Activated naive CD4-positive, alpha-beta T cell treated with anti-CD3 and anti-CD28 coated beads, Interleukin-2, amount 50 U/mL, for 24 hours (primary cell): ENCODE results near the gene MEGF9.
"Not testable (repeated sequence)": the region's sequence is repeated elsewhere in the genome, so short reads cannot be mapped to it uniquely, and the experiment has no call there.

Experiments
- H3K27ac Mint-ChIP-seq: one replicate; pipeline ENCODE4 v1.8.0; 2021; ENCODE audit warnings: mild to moderate bottlenecking, mixed read lengths
- H3K27me3 Mint-ChIP-seq: one replicate; pipeline ENCODE4 v1.8.0; 2021; ENCODE audit warnings: mixed read lengths
- H3K36me3 Mint-ChIP-seq: one replicate; pipeline ENCODE4 v1.8.0; 2021; ENCODE audit warnings: mixed read lengths
- H3K4me1 Mint-ChIP-seq: one replicate; pipeline ENCODE4 v1.8.0; 2021; ENCODE audit warnings: mixed read lengths
- H3K4me3 Mint-ChIP-seq: one replicate; pipeline ENCODE4 v1.8.0; 2021; ENCODE audit warnings: mild to moderate bottlenecking, mixed read lengths
- H3K9me3 Mint-ChIP-seq: one replicate; pipeline ENCODE4 v1.8.0; 2021; ENCODE audit warnings: mixed read lengths

The MEGF9 gene

DNA sequence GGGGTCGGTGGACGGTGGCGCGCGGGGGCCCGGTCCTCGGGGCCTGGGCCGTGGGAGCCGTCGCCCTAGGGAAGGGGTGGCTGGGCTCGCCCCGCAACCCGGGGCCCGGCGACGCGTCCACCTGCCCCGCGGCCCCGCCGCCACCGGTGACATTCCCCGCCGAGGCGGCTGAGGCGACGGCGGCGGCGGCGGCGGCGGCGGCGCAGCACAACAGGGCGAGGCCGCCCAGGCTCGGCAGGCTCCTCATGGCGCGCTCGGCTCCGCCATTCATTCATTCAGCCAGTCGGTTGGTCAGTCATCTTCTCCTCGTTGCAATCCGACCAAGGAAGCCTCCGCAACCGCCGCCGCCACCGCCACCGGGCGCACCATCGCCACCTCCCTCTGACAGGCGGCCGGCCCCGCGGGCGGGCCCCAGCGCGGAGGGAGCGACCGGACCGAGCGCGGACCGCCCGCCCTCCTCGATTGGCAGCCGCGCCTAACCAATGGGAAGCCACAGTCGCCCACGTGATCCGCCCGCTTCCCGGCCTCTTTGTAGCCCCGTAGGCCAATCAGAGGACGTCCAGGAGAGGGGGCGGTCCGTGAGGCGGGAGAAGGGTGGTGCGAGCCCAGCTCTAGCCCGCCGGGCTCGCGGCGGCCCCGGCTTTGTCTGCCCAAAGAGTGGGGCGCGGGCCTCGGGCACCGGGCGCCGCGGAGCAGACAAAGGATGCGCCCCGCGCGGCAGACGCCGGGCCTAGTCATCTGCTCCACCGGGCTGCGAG is at the start of gene MEGF9:
Gene MEGF9 (minus strand): TSS at position 383 of the 758 bp plus-strand sequence. CDS start 112 bp downstream, at position 271.
- Mint-ChIP-seq H3K27ac (peak within 1 kb of the TSS; percentile 68), H3K36me3 (no peaks in the 10 kb centered on the region), H3K27me3 (no peaks in the 10 kb centered on the region), H3K4me3 (peak within 1 kb of the TSS; percentile 89), H3K9me3 (no peaks in the 10 kb centered on the region), H3K4me1 (peaks cover 35% of the 10 kb centered on the region)

GRCh38 chr9:120761006-120761405 is 46.7 kb upstream of the MEGF9 start:
- H3K4me3 Mint-ChIP-seq: no peak overlapping the region
- H3K4me1 Mint-ChIP-seq: peaks cover 31% of the 10 kb centered on the region
- H3K36me3 Mint-ChIP-seq: no peaks in the 10 kb centered on the region
- no peak overlapping the region for H3K27ac Mint-ChIP-seq
- no peaks in the 10 kb centered on the region for H3K9me3 Mint-ChIP-seq
- H3K27me3 Mint-ChIP-seq: no peaks in the 10 kb centered on the region

- H3K36me3 Mint-ChIP-seq: no peaks in the 10 kb centered on the region
- H3K27ac Mint-ChIP-seq: peak overlapping the region; percentile 37
Measured at GRCh38 chr9:120759755-120760400, 45.6 kb upstream of the MEGF9 start.

GRCh38 chr9:120758544-120758943 is 44.3 kb upstream of the MEGF9 start:
- peaks cover 29% of the 10 kb centered on the region for H3K4me1 Mint-ChIP-seq
- no peak overlapping the region for H3K27ac Mint-ChIP-seq
- no peaks in the 10 kb centered on the region for H3K9me3 Mint-ChIP-seq
- no peaks in the 10 kb centered on the region for H3K27me3 Mint-ChIP-seq
- no peaks in the 10 kb centered on the region for H3K36me3 Mint-ChIP-seq
- H3K4me3 Mint-ChIP-seq: no peak overlapping the region

More at GRCh38 chr9:120759755-120760400, 45.6 kb upstream of the MEGF9 start:
- H3K4me3 Mint-ChIP-seq: no peak overlapping the region
- no peaks in the 10 kb centered on the region for H3K9me3 Mint-ChIP-seq
- H3K4me1 Mint-ChIP-seq: peaks cover 29% of the 10 kb centered on the region
- H3K27me3 Mint-ChIP-seq: no peaks in the 10 kb centered on the region

- H3K4me1 Mint-ChIP-seq: peaks cover 29% of the 10 kb centered on the region
- no peak overlapping the region for H3K4me3 Mint-ChIP-seq
- H3K9me3 Mint-ChIP-seq: no peaks in the 10 kb centered on the region
- peak overlapping the region; percentile 66 for H3K27ac Mint-ChIP-seq
- no peaks in the 10 kb centered on the region for H3K27me3 Mint-ChIP-seq
- H3K36me3 Mint-ChIP-seq: peaks cover 1% of the 10 kb centered on the region
Measured at GRCh38 chr9:120757026-120757913, 43.0 kb upstream of the MEGF9 start.

- Mint-ChIP-seq H3K27me3 (no peaks in the 10 kb centered on the region), H3K9me3 (no peaks in the 10 kb centered on the region), H3K36me3 (peaks cover 1% of the 10 kb centered on the region), H3K4me1 (peaks cover 29% of the 10 kb centered on the region), H3K27ac (peak overlapping the region; percentile 57), H3K4me3 (no peak overlapping the region)
Measured at GRCh38 chr9:120756531-120756930, 42.3 kb upstream of the MEGF9 start.

DNA sequence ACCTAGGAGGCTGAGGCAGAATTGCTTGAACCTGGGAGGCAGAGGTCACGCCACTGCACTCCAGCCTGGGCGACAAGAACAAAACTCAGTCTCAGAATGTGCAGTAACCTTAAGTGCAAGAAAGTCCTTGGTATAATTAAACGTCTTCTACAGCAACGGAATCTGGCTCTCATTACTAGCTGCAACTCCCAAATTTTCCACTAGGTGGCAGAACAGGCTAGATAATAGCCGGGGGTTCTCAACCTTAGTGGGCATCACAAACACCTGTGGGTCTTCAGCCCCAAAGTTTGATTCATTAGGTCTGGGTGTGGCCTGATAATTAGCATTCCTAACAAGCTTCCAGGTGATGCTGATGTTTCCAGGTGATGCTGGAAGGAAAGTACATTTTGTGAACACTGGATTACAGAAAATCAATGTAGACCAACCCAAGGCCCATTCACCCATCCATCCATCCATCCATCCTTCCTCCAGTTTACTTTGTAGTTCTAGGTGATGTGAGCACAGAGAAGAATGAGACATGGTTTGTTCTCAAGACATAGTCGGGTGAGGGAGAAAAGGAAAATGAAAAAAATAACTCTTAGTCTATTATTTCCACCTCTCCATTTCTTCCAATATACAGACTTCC is 41.7 kb upstream of the MEGF9 start:
- Mint-ChIP-seq H3K27ac (no peak overlapping the region), H3K4me3 (no peak overlapping the region), H3K4me1 (peaks cover 29% of the 10 kb centered on the region), H3K27me3 (no peaks in the 10 kb centered on the region), H3K36me3 (peaks cover 1% of the 10 kb centered on the region), H3K9me3 (no peaks in the 10 kb centered on the region)

- Mint-ChIP-seq H3K4me1 (peaks cover 29% of the 10 kb centered on the region), H3K36me3 (peaks cover 1% of the 10 kb centered on the region), H3K4me3 (no peak overlapping the region), H3K27ac (no peak overlapping the region), H3K27me3 (no peaks in the 10 kb centered on the region), H3K9me3 (no peaks in the 10 kb centered on the region)
Measured at GRCh38 chr9:120755044-120755443, 40.8 kb upstream of the MEGF9 start.

DNA sequence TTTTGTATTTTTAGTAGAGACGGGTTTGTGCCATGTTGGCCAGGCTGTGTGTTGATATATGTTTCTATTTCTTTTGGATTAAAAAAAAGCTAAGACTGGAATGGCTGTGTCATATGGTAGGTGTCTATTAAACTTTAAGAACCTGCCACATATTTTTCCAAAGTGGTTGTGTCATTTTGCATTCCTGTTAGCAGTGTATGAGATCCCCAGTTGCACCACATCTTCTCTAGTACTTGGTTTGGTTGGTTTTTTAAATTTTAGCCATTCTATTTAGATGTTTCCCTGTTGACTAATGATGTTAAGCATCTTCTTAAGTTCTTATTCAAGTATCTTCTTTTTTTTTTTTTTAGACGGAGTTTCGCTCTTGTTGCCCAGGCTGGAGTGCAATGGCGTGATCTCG is 36.2 kb upstream of the MEGF9 start:
- Mint-ChIP-seq H3K4me1 (no peaks in the 10 kb centered on the region), H3K27me3 (no peaks in the 10 kb centered on the region), H3K27ac (no peak overlapping the region), H3K36me3 (peaks cover 1% of the 10 kb centered on the region), H3K4me3 (no peak overlapping the region), H3K9me3 (no peaks in the 10 kb centered on the region)

- not testable (repeated sequence) for H3K9me3 Mint-ChIP-seq, H3K4me1 Mint-ChIP-seq, H3K36me3 Mint-ChIP-seq, H3K27ac Mint-ChIP-seq, H3K4me3 Mint-ChIP-seq, H3K27me3 Mint-ChIP-seq
Measured at GRCh38 chr9:120746366-120746765, 32.1 kb upstream of the MEGF9 start.

DNA sequence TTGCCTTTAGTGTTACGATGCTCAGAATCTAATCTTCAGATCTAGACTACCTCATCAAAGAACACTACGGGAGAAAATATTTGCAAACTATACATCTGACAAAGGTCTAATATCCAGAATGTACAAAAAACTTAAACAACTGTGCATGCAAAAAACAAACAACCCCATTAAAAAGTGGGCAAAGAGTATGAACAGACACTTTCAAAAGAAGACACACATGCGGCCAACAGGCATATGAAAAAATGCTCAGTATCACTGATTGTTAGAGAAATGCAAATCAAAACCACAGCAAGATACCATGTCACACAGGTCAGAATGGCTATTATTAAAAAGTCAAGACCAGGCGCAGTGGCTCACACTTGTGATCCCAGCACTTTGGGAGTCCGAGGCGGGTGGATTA is 31.0 kb upstream of the MEGF9 start:
- no peaks in the 10 kb centered on the region for H3K36me3 Mint-ChIP-seq
- H3K4me1 Mint-ChIP-seq: no peaks in the 10 kb centered on the region
- H3K27me3 Mint-ChIP-seq: no peaks in the 10 kb centered on the region
- H3K27ac Mint-ChIP-seq: no peak overlapping the region
- no peak overlapping the region for H3K4me3 Mint-ChIP-seq
- H3K9me3 Mint-ChIP-seq: no peaks in the 10 kb centered on the region

DNA sequence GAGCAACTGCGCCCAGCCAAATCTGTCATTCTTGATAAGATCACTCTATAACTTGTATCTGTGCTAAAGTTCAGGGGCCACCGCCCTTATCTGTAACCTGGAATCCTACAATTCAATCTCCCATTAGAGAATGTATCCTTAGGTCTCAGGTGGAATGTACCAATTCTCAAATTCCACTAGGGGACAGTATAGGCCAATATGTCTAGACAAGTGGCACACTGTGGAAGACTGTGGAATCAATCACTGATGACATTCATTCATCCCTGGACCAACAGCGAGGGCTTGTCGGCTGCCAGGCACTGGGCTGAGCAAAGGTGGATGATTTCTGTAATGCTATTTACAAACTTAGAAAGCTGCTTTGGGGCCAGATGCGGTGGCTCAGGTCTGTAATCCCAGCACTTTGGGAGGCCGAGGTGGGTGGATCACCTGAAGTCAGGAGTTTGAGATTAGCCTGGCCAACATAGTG is 28.7 kb upstream of the MEGF9 start:
- H3K4me1 Mint-ChIP-seq: no peaks in the 10 kb centered on the region
- H3K27ac Mint-ChIP-seq: no peak overlapping the region
- no peaks in the 10 kb centered on the region for H3K9me3 Mint-ChIP-seq
- no peaks in the 10 kb centered on the region for H3K36me3 Mint-ChIP-seq
- no peak overlapping the region for H3K4me3 Mint-ChIP-seq
- no peaks in the 10 kb centered on the region for H3K27me3 Mint-ChIP-seq

DNA sequence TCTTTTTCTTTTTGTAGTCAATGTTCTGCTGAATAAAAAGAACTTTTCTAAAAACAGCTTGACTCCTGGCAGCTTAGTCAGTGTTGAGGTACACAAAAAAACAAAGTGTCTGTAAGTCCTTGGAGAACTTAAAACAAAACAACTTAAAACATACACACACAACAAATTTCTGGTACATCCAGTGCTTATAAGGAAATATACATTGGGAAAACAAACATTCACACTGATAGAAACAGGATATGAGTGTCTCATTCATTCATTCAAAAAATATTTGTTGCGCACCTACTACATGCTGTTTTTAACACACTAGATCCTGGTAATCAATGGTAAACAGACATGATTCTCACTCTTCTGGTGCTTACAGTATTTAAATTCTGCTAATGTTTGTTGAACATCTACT is 27.4 kb upstream of the MEGF9 start:
- no peaks in the 10 kb centered on the region for H3K4me1 Mint-ChIP-seq
- H3K36me3 Mint-ChIP-seq: no peaks in the 10 kb centered on the region
- H3K9me3 Mint-ChIP-seq: no peaks in the 10 kb centered on the region
- H3K4me3 Mint-ChIP-seq: no peak overlapping the region
- no peaks in the 10 kb centered on the region for H3K27me3 Mint-ChIP-seq
- H3K27ac Mint-ChIP-seq: no peak overlapping the region

GRCh38 chr9:120741191-120741590 is 26.9 kb upstream of the MEGF9 start:
- H3K27me3 Mint-ChIP-seq: no peaks in the 10 kb centered on the region
- H3K36me3 Mint-ChIP-seq: no peaks in the 10 kb centered on the region
- H3K9me3 Mint-ChIP-seq: no peaks in the 10 kb centered on the region
- no peak overlapping the region for H3K4me3 Mint-ChIP-seq
- H3K4me1 Mint-ChIP-seq: no peaks in the 10 kb centered on the region
- H3K27ac Mint-ChIP-seq: no peak overlapping the region

DNA sequence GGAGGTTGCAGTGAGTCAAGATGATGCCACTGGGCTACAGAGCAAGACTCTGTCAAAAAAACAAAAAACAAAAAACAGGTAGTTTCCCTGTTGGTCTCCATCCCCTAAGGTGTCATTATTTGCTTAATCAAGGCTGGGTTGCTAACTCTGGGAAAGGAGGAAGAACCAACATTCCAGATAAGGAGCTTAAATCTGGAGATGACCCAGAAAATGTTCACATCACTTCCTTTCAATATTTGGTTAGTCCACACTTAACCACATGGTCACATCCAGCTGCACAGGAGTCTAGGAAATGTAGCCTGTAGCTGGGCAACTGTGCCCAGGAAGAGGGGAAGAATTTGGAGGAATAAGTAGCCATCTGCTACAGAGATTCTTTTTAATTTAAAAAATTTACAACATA is 25.9 kb upstream of the MEGF9 start:
- Mint-ChIP-seq H3K4me1 (no peaks in the 10 kb centered on the region), H3K36me3 (no peaks in the 10 kb centered on the region), H3K27ac (no peak overlapping the region), H3K27me3 (no peaks in the 10 kb centered on the region), H3K4me3 (no peak overlapping the region), H3K9me3 (no peaks in the 10 kb centered on the region)
